ENCODE measurements around the gene CHAF1A. TPM values are rescaled to one million over a fixed set of nuclear protein-coding genes. Genes with fewer than 3 reads are reported as not detected.

Gene CHAF1A
- total and polyA plus RNA-seq, 5 donors from 2014 or later = 2.6 to 28.9 (median 4.1) TPM

- peaks cover 0 to 71% (median 24%) of the 10 kb centered on the region in 4 donors for H3K4me1 Mint-ChIP-seq
- H3K27ac ChIP-seq (ENCODE audit: insufficient read depth, low read length, poor library complexity, severe bottlenecking) = no peak overlapping the region
- H3K4me1 ChIP-seq (ENCODE audit: control insufficient read depth, insufficient read depth, low read length, poor library complexity, severe bottlenecking) = peaks cover 71% of the 10 kb centered on the region
- no peaks in the 10 kb centered on the region for H3K36me3 Mint-ChIP-seq
- DNase-seq = no peak
- peaks cover 4% of the 10 kb centered on the region for H3K36me3 ChIP-seq (ENCODE audit: control insufficient read depth, insufficient read depth, low read length)
- H3K27ac Mint-ChIP-seq = no peak overlapping the region
- H3K4me3 ChIP-seq (ENCODE audit: low read depth, low read length) = no peak overlapping the region
- H3K9me3 ChIP-seq (ENCODE audit: control insufficient read depth in 2 of 2, low read length in 2 of 2) = no peaks in the 10 kb centered on the region
- H3K4me3 Mint-ChIP-seq = no peak overlapping the region
- H3K27me3 ChIP-seq (ENCODE audit: control insufficient read depth, insufficient read depth, low read length) = no peaks in the 10 kb centered on the region
- H3K9me3 Mint-ChIP-seq = no peaks in the 10 kb centered on the region
- H3K27me3 Mint-ChIP-seq = no peaks in the 10 kb centered on the region
- ATAC-seq (ENCODE audit: low read depth in 2 of 2) = no peak
These were observed 29.4 kb upstream of the CHAF1A start for GRCh38 chr19:4373013-4373367.

GRCh38 chr19:4373601-4374497 is 28.6 kb upstream of the CHAF1A start:
- Histone ChIP-seq H3K27me3 (ENCODE audit: control insufficient read depth, insufficient read depth, low read length) (no peaks in the 10 kb centered on the region), H3K9me3 (ENCODE audit: control insufficient read depth in 2 of 2, low read length in 2 of 2) (no peaks in the 10 kb centered on the region), H3K4me3 (ENCODE audit: low read depth, low read length) (no peak overlapping the region), H3K4me1 (ENCODE audit: control insufficient read depth, insufficient read depth, low read length, poor library complexity, severe bottlenecking) (peaks cover 69% of the 10 kb centered on the region), H3K27ac (ENCODE audit: insufficient read depth, low read length, poor library complexity, severe bottlenecking) (no peak overlapping the region), H3K36me3 (ENCODE audit: control insufficient read depth, insufficient read depth, low read length) (peaks cover 4% of the 10 kb centered on the region)
- Mint-ChIP-seq H3K36me3 (no peaks in the 10 kb centered on the region), H3K27ac (peak overlapping the region in 1 of 3 donors; percentile 59), H3K27me3 (no peaks in the 10 kb centered on the region), H3K4me1 (peaks cover 0 to 70% (median 20%) of the 10 kb centered on the region in 4 donors), H3K4me3 (no peak overlapping the region), H3K9me3 (no peaks in the 10 kb centered on the region)
- DNase-seq = no peak
- no peak for ATAC-seq (ENCODE audit: low read depth in 2 of 2)

- no peak overlapping the region for H3K4me3 Mint-ChIP-seq
- H3K27ac Mint-ChIP-seq = no peak overlapping the region
- no peaks in the 10 kb centered on the region for H3K27me3 Mint-ChIP-seq
- H3K36me3 Mint-ChIP-seq = peaks cover 3% of the 10 kb centered on the region
- Histone ChIP-seq H3K9me3 (ENCODE audit: control insufficient read depth in 2 of 2, low read length in 2 of 2) (no peaks in the 10 kb centered on the region), H3K36me3 (ENCODE audit: control insufficient read depth, insufficient read depth, low read length) (peaks cover 4% of the 10 kb centered on the region), H3K27me3 (ENCODE audit: control insufficient read depth, insufficient read depth, low read length) (no peaks in the 10 kb centered on the region), H3K4me3 (ENCODE audit: low read depth, low read length) (no peak overlapping the region), H3K27ac (ENCODE audit: insufficient read depth, low read length, poor library complexity, severe bottlenecking) (no peak overlapping the region), H3K4me1 (ENCODE audit: control insufficient read depth, insufficient read depth, low read length, poor library complexity, severe bottlenecking) (peaks cover 69% of the 10 kb centered on the region)
- ATAC-seq (ENCODE audit: low read depth in 2 of 2) = no peak
- peaks cover 0 to 72% (median 21%) of the 10 kb centered on the region in 4 donors for H3K4me1 Mint-ChIP-seq
- no peaks in the 10 kb centered on the region for H3K9me3 Mint-ChIP-seq
- DNase-seq = no peak
These were observed 27.8 kb upstream of the CHAF1A start for GRCh38 chr19:4374498-4375163.

- no peaks in the 10 kb centered on the region for H3K9me3 Mint-ChIP-seq
- no peak for ATAC-seq (ENCODE audit: low read depth in 2 of 2)
- H3K4me1 Mint-ChIP-seq = peaks cover 4 to 74% (median 26%) of the 10 kb centered on the region in 4 donors
These were observed 27.0 kb upstream of the CHAF1A start for GRCh38 chr19:4375164-4376027.

GRCh38 chr19:4376028-4376670 is 26.3 kb upstream of the CHAF1A start:
- no peak overlapping the region for H3K4me3 ChIP-seq (ENCODE audit: low read depth, low read length)
- H3K4me3 Mint-ChIP-seq = peak overlapping the region in 2 of 4 donors; percentile 38 to 47

More at GRCh38 chr19:4375164-4376027, 27.0 kb upstream of the CHAF1A start:
- H3K4me3 Mint-ChIP-seq = peak overlapping the region in 2 of 4 donors; percentile 25 to 52
- no peak overlapping the region for H3K27ac ChIP-seq (ENCODE audit: insufficient read depth, low read length, poor library complexity, severe bottlenecking)
- no peak overlapping the region for H3K4me3 ChIP-seq (ENCODE audit: low read depth, low read length)
- H3K27ac Mint-ChIP-seq = peak overlapping the region in 1 of 3 donors; percentile 62
- H3K36me3 Mint-ChIP-seq = peaks cover 5% of the 10 kb centered on the region
- peaks cover 4% of the 10 kb centered on the region for H3K36me3 ChIP-seq (ENCODE audit: control insufficient read depth, insufficient read depth, low read length)
- DNase-seq = no peak
- no peaks in the 10 kb centered on the region for H3K27me3 Mint-ChIP-seq
- H3K27me3 ChIP-seq (ENCODE audit: control insufficient read depth, insufficient read depth, low read length) = no peaks in the 10 kb centered on the region
- H3K4me1 ChIP-seq (ENCODE audit: control insufficient read depth, insufficient read depth, low read length, poor library complexity, severe bottlenecking) = peaks cover 69% of the 10 kb centered on the region
- no peaks in the 10 kb centered on the region for H3K9me3 ChIP-seq (ENCODE audit: control insufficient read depth in 2 of 2, low read length in 2 of 2)

GRCh38 chr19:4376671-4376990 is 25.8 kb upstream of the CHAF1A start:
- no peak overlapping the region for H3K27ac ChIP-seq (ENCODE audit: insufficient read depth, low read length, poor library complexity, severe bottlenecking)
- H3K4me3 ChIP-seq (ENCODE audit: low read depth, low read length) = no peak overlapping the region
- H3K4me1 Mint-ChIP-seq = peaks cover 4 to 73% (median 29%) of the 10 kb centered on the region in 4 donors
- peaks cover 4% of the 10 kb centered on the region for H3K36me3 ChIP-seq (ENCODE audit: control insufficient read depth, insufficient read depth, low read length)
- peaks cover 68% of the 10 kb centered on the region for H3K4me1 ChIP-seq (ENCODE audit: control insufficient read depth, insufficient read depth, low read length, poor library complexity, severe bottlenecking)
- H3K36me3 Mint-ChIP-seq = peaks cover 5% of the 10 kb centered on the region
- DNase-seq (no peak), ATAC-seq (ENCODE audit: low read depth in 2 of 2) (no peak)
- H3K9me3 Mint-ChIP-seq = no peaks in the 10 kb centered on the region
- no peaks in the 10 kb centered on the region for H3K9me3 ChIP-seq (ENCODE audit: control insufficient read depth in 2 of 2, low read length in 2 of 2)
- no peaks in the 10 kb centered on the region for H3K27me3 Mint-ChIP-seq
- H3K4me3 Mint-ChIP-seq = peak overlapping the region in 2 of 4 donors; percentile 38 to 47
- no peaks in the 10 kb centered on the region for H3K27me3 ChIP-seq (ENCODE audit: control insufficient read depth, insufficient read depth, low read length)
- H3K27ac Mint-ChIP-seq = peak overlapping the region; percentile 79 to 92 (median 82)

More at GRCh38 chr19:4376028-4376670, 26.3 kb upstream of the CHAF1A start:
- DNase-seq (no peak), ATAC-seq (ENCODE audit: low read depth in 2 of 2) (no peak)
- no peaks in the 10 kb centered on the region for H3K27me3 ChIP-seq (ENCODE audit: control insufficient read depth, insufficient read depth, low read length)
- H3K9me3 ChIP-seq (ENCODE audit: control insufficient read depth in 2 of 2, low read length in 2 of 2) = no peaks in the 10 kb centered on the region
- peak overlapping the region in 2 of 3 donors; percentile 79 to 82 for H3K27ac Mint-ChIP-seq
- H3K27ac ChIP-seq (ENCODE audit: insufficient read depth, low read length, poor library complexity, severe bottlenecking) = no peak overlapping the region
- H3K9me3 Mint-ChIP-seq = no peaks in the 10 kb centered on the region
- peaks cover 69% of the 10 kb centered on the region for H3K4me1 ChIP-seq (ENCODE audit: control insufficient read depth, insufficient read depth, low read length, poor library complexity, severe bottlenecking)
- H3K36me3 Mint-ChIP-seq = peaks cover 5% of the 10 kb centered on the region
- H3K27me3 Mint-ChIP-seq = no peaks in the 10 kb centered on the region
- peaks cover 4 to 74% (median 26%) of the 10 kb centered on the region in 4 donors for H3K4me1 Mint-ChIP-seq
- H3K36me3 ChIP-seq (ENCODE audit: control insufficient read depth, insufficient read depth, low read length) = peaks cover 4% of the 10 kb centered on the region

Measured in CD4-positive, CD25-positive, alpha-beta regulatory T cell (primary cell).